GM06990 (cell line): ENCODE measurements around the gene CHIA.

Experiments used
- DNase-seq: peaks from one replicate; pipeline ENCODE4 v3.0.0-alpha.2; 2011; ENCODE audit not compliant: insufficient read length; ENCODE audit errors: extremely low read depth
- H3K27me3 ChIP-seq: replicated peaks from 2 replicates; pipeline ENCODE4 v1.6.0; 2011; ENCODE audit warnings: low read length; ENCODE audit not compliant: control insufficient read depth, insufficient read depth
- H3K36me3 ChIP-seq: 2 replicates; pipeline ENCODE4 v1.5.1; 2011; ENCODE audit warnings: low read length; ENCODE audit not compliant: control insufficient read depth, insufficient read depth
- H3K4me3 ChIP-seq: replicated peaks from 2 replicates; pipeline ENCODE4 v1.5.1; 2011; ENCODE audit warnings: low read depth, mild to moderate bottlenecking, control low read depth, low read length
- CTCF ChIP-seq: IDR thresholded peaks from 2 replicates; pipeline ENCODE4 v1.5.1; 2011; ENCODE audit warnings: low read length, control low read depth, mild to moderate bottlenecking, inconsistent platforms; ENCODE audit not compliant: insufficient read depth, poor library complexity, severe bottlenecking

CHIA gene

GRCh38 chr1:111290630-111291029 lies at the start of gene CHIA:
TSS of gene CHIA (plus strand) at chr1:111290851. CDS start at chr1:111310468, 19,617 bp downstream.
- Histone ChIP-seq H3K27me3 (no peaks in the 10 kb centered on the region; the same call in 1 of the 2 replicates), H3K36me3 (no peaks in the 10 kb centered on the region), H3K4me3 (no peak within 1 kb of the TSS)
- TF ChIP-seq CTCF: no peak
- no peak for DNase-seq

- DNase-seq: no peak
- H3K36me3 ChIP-seq: peaks cover 7% of the 10 kb centered on the region
- no peak for TF ChIP-seq CTCF
- H3K4me3 ChIP-seq: no peak overlapping the region
- H3K27me3 ChIP-seq: no peaks in the 10 kb centered on the region
These were observed 48.9 kb upstream of the CHIA start for GRCh38 chr1:111241797-111242196.

GRCh38 chr1:111242805-111243523 lies 47.7 kb upstream of the CHIA start:
- Histone ChIP-seq H3K4me3 (no peak overlapping the region), H3K36me3 (peaks cover 7% of the 10 kb centered on the region), H3K27me3 (no peaks in the 10 kb centered on the region)
- no peak for TF ChIP-seq CTCF
- DNase-seq: no peak

- TF ChIP-seq CTCF: no peak
- Histone ChIP-seq H3K36me3 (peaks cover 5% of the 10 kb centered on the region), H3K4me3 (no peak overlapping the region), H3K27me3 (no peaks in the 10 kb centered on the region)
- no peak for DNase-seq
These were observed 43.4 kb upstream of the CHIA start for GRCh38 chr1:111247125-111247838.

DNA sequence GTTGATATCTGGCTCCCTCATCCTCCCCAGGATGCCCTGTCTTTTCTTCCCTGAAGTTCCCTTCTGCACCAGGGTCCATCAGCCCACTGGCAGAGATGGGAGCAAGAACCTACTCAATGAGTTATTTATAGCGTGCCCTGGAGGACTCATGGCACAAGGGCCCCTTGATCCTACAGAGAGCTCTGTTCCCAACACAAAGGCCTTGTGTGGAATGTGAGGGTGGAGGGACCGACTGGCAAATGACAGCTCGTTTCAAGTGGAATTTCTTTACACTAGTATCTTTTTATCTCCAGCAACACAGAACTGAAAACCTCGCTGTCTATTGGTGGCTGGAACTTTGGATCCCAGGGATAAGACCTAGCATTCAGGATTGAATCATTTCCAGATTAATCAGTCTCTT lies 40.7 kb upstream of the CHIA start:
- no peak for TF ChIP-seq CTCF
- Histone ChIP-seq H3K36me3 (no peaks in the 10 kb centered on the region), H3K27me3 (no peaks in the 10 kb centered on the region), H3K4me3 (no peak overlapping the region)
- DNase-seq: no peak
